Measurements from ENCODE around the gene SLC36A4. TPM values are rescaled to one million over a fixed set of nuclear protein-coding genes. Genes with fewer than 3 reads are reported as not detected.
"Not testable (repeated sequence)": the region's sequence is repeated elsewhere in the genome, so short reads cannot be mapped to it uniquely, and the experiment has no call there.

Gene SLC36A4
- total and polyA plus RNA-seq, 2 of the 13 experiments (the other 11 are each of a cell fraction or from before 2014, with no cell fraction given), result 7.3 to 9.5 TPM

DNA sequence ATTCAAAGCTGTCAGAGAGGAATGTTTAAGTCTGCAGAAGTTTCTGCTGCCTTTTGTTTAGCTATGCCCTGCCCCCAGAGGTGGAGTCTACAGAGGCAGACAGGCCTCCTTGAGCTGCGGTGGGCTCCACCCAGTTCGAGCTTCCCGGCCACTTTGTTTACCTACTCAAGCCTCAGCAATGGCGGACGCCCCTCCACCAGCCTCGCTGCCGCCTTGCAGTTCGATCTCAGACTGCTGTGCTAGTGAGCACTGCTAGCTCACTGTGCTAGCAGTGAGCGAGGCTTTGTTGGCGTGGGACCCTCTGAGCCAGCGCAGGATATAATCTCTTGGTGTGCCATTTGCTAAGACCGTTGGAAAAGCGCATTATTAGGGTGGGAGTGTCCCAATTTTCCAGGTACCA lies 19.9 kb downstream of the SLC36A4 start:
- intact Hi-C loops (cut with micrococcal nuclease; ENCODE audit: unreplicated experiment); FAIRE-seq; H2AFZ ChIP-seq (ENCODE audit: low read length); H3K4me3 ChIP-seq (replicated peaks in 1 of 3; ENCODE audit: insufficient read depth in 1 of 3, low read depth in 2 of 3, low read length in 3 of 3); H3K4me2 ChIP-seq (ENCODE audit: low read depth, low read length); POLR2A ChIA-PET; H3K27ac ChIP-seq (ENCODE audit: extremely low read length, insufficient read depth, low read length); H3K79me2 ChIP-seq (ENCODE audit: insufficient read depth, low read length); BruUV-seq (replicated peaks); DNase-seq (ENCODE audit: low spot score); ATAC-seq; H3K9ac ChIP-seq (ENCODE audit: insufficient read depth, low read depth, low read length); in situ Hi-C loops (cut with HindIII; ENCODE audit: extremely low pct_ligation_motif_present, low pct_unique_long_range_greater_than_20kb); H4K20me1 ChIP-seq (ENCODE audit: insufficient read depth, low read length); CTCF ChIA-PET (ENCODE audit: low intra/inter-chr PET ratio, low total read pairs); H3K27me3 ChIP-seq (ENCODE audit: control insufficient read depth in 1 of 2, insufficient read depth in 2 of 2, low read length in 2 of 2); H3K4me1 ChIP-seq (ENCODE audit: insufficient read depth, low read length): not testable (repeated sequence)
- H3K9me3 ChIP-seq (ENCODE audit: low read length), result peaks cover 17% of the 10 kb centered on the region
- H3K36me3 ChIP-seq (replicated peaks in 1 of 2; ENCODE audit: control insufficient read depth in 1 of 2, insufficient read depth in 2 of 2, low read length in 2 of 2), result 0 out of 5 replicates have a peak, but pooled peaks cover 0 to 11% of the 10 kb centered on the region in 2 experiments
- 97% methylated on average over 7 of the region's 13 CpGs for WGBS (ENCODE audit: low lambda C conversion rate)

DNA sequence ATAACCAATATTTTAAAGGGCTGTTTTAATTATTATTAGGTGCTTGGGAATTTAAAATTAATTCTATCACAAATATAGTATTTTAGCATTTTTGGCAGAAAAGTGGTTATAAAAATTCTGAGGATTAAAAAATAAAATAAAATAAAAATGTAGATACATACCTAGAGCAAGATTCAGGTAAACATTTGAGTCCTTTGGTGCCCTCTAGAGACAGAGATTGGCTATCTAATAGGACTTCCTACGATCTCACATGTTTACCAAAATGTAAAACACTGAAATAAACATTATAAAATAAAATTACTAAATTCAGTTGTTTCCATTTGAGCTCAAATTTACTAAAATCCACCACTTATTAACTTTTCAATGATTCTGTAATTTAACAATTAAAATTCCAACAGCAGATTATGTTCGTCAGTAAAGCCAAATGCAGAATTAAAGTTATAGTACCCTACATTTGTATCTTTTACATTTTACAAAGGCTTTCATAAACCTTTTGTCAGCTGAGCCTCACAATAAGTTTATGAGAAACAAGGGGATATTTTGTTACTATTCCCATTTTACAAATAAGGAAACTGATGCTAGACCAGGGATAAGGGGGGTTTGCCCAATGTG lies 27.7 kb downstream of the SLC36A4 start:
- peaks cover 2% of the 10 kb centered on the region; the same call in 1 of the 2 replicates for H3K4me1 ChIP-seq (ENCODE audit: insufficient read depth, low read length)
- CTCF ChIA-PET (ENCODE audit: low intra/inter-chr PET ratio, low total read pairs), result interaction anchor here (0.9 to 1.2 kb wide), 2 partner anchors 64 to 228 kb away, joined by 3 read pairs; no protein-coding TSS in a partner anchor
- no peak overlapping the region for H3K4me2 ChIP-seq (ENCODE audit: low read depth, low read length)
- H2AFZ ChIP-seq (ENCODE audit: low read length), result no peak overlapping the region
- intact Hi-C loops (cut with micrococcal nuclease; ENCODE audit: unreplicated experiment), result loop anchor here (2.0 kb wide), 1 partner anchor 227 kb away; no protein-coding TSS in a partner anchor
- no TSS peak for BruUV-seq (replicated peaks)
- no peaks in the 10 kb centered on the region for H3K9me3 ChIP-seq (ENCODE audit: low read length)
- DNase-seq (ENCODE audit: low spot score), result peak; percentile 24
- no peaks in the 10 kb centered on the region for H3K27me3 ChIP-seq (ENCODE audit: control insufficient read depth in 1 of 2, insufficient read depth in 2 of 2, low read length in 2 of 2)
- ATAC-seq, result no peak
- no peaks in the 10 kb centered on the region for H4K20me1 ChIP-seq (ENCODE audit: insufficient read depth, low read length)
- no peaks in the 10 kb centered on the region for H3K79me2 ChIP-seq (ENCODE audit: insufficient read depth, low read length)
- POLR2A ChIA-PET, result no interaction called here
- in situ Hi-C loops (cut with HindIII; ENCODE audit: extremely low pct_ligation_motif_present, low pct_unique_long_range_greater_than_20kb), result loop anchor here (25.0 kb wide), 1 partner anchor 233 kb away; no protein-coding TSS in a partner anchor
- no peak overlapping the region for H3K27ac ChIP-seq (ENCODE audit: extremely low read length, insufficient read depth, low read length)
- WGBS (ENCODE audit: low lambda C conversion rate), result 75% methylated on average over 2 of the region's 2 CpGs
- H3K9ac ChIP-seq (ENCODE audit: insufficient read depth, low read depth, low read length), result no peak overlapping the region
- no peaks in the 10 kb centered on the region for H3K36me3 ChIP-seq (replicated peaks in 1 of 2; ENCODE audit: control insufficient read depth in 1 of 2, insufficient read depth in 2 of 2, low read length in 2 of 2)
- no peak for FAIRE-seq
- H3K4me3 ChIP-seq (replicated peaks in 1 of 3; ENCODE audit: insufficient read depth in 1 of 3, low read depth in 2 of 3, low read length in 3 of 3), result no peak overlapping the region
- no peak for TF ChIP-seq ZFYVE20 (CRISPR knock-in tag; IDR thresholded peaks at IDR 0.05; ENCODE audit: borderline replicate concordance, low read depth)
- peak; percentile 38 for TF ChIP-seq STAG1 (CRISPR knock-in tag; IDR thresholded peaks at IDR 0.05)
- TF ChIP-seq DNMT3B (CRISPR knock-in tag; conservative IDR thresholded peaks at IDR 0.05), result no peak
- TF ChIP-seq TOPORS (CRISPR knock-in tag; IDR thresholded peaks at IDR 0.05), result no peak
- TF ChIP-seq ZC3H13 (CRISPR knock-in tag; IDR thresholded peaks at IDR 0.05), result no peak
- TF ChIP-seq, protein P1, sequence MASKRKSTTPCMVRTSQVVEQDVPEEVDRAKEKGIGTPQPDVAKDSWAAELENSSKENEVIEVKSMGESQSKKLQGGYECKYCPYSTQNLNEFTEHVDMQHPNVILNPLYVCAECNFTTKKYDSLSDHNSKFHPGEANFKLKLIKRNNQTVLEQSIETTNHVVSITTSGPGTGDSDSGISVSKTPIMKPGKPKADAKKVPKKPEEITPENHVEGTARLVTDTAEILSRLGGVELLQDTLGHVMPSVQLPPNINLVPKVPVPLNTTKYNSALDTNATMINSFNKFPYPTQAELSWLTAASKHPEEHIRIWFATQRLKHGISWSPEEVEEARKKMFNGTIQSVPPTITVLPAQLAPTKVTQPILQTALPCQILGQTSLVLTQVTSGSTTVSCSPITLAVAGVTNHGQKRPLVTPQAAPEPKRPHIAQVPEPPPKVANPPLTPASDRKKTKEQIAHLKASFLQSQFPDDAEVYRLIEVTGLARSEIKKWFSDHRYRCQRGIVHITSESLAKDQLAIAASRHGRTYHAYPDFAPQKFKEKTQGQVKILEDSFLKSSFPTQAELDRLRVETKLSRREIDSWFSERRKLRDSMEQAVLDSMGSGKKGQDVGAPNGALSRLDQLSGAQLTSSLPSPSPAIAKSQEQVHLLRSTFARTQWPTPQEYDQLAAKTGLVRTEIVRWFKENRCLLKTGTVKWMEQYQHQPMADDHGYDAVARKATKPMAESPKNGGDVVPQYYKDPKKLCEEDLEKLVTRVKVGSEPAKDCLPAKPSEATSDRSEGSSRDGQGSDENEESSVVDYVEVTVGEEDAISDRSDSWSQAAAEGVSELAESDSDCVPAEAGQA (IDR thresholded peaks at IDR 0.05; ENCODE audit: low read depth), result no peak
- TF ChIP-seq, protein P1 (CRISPR knock-in tag; IDR thresholded peaks at IDR 0.05; ENCODE audit: borderline replicate concordance), result no peak
- TF ChIP-seq, protein P2, sequence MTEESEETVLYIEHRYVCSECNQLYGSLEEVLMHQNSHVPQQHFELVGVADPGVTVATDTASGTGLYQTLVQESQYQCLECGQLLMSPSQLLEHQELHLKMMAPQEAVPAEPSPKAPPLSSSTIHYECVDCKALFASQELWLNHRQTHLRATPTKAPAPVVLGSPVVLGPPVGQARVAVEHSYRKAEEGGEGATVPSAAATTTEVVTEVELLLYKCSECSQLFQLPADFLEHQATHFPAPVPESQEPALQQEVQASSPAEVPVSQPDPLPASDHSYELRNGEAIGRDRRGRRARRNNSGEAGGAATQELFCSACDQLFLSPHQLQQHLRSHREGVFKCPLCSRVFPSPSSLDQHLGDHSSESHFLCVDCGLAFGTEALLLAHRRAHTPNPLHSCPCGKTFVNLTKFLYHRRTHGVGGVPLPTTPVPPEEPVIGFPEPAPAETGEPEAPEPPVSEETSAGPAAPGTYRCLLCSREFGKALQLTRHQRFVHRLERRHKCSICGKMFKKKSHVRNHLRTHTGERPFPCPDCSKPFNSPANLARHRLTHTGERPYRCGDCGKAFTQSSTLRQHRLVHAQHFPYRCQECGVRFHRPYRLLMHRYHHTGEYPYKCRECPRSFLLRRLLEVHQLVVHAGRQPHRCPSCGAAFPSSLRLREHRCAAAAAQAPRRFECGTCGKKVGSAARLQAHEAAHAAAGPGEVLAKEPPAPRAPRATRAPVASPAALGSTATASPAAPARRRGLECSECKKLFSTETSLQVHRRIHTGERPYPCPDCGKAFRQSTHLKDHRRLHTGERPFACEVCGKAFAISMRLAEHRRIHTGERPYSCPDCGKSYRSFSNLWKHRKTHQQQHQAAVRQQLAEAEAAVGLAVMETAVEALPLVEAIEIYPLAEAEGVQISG (CRISPR knock-in tag; IDR thresholded peaks at IDR 0.05), result no peak

Data from HepG2 (cell line).